Measurements from ENCODE around the gene RNH1. TPM values are rescaled to one million over a fixed set of nuclear protein-coding genes. Genes with fewer than 3 reads are reported as not detected.

Gene RNH1
- polyA plus RNA-seq, 1 of the 3 experiments (the other 2 are of a cell fraction) = 147 TPM

DNA sequence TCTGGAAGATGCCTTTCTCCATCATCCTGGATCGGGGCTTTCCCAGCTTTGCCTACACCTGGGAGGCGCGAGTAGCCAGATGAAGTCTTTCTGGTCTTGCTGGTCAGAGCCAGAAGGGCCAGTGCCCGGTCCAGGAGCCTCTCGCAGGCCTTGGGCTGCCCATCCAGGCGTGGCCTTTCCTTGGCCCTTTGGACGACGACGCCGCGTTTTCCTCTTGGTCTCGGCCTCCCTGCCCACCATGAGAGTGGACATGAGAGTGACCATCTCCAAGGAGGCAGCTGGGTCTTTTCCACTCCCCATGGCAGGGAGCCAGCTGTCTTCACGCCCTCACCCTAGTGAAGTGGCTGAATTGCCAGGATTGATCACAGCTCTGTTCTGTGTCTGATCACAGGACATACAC lies 53.5 kb downstream of the RNH1 start:
- Histone ChIP-seq H2AFZ (ENCODE audit: low read depth) (no peak overlapping the region), H3K9me3 (no peaks in the 10 kb centered on the region), H3K9me2 (no peaks in the 10 kb centered on the region), H3K9ac (no peak overlapping the region), H3K4me2 (no peak overlapping the region), H3K27ac (ENCODE audit: low read depth in 2 of 2, low read length in 1 of 2) (no peak overlapping the region), H3K36me3 (replicated peaks in 1 of 2; ENCODE audit: control insufficient read depth in 1 of 2, insufficient read depth in 2 of 2, low read length in 1 of 2) (peaks cover 6 to 16% of the 10 kb centered on the region in 2 experiments), H3K4me3 (ENCODE audit: low read depth in 2 of 2, low read length in 1 of 2) (no peak overlapping the region), H3K4me1 (ENCODE audit: control insufficient read depth in 1 of 2, insufficient read depth in 2 of 2, low read depth in 1 of 2, low read length in 1 of 2) (peaks cover 6 to 22% of the 10 kb centered on the region in 2 experiments; a peak in 2 of 4 replicates), H3K27me3 (ENCODE audit: insufficient read depth) (no peaks in the 10 kb centered on the region), H4K20me1 (ENCODE audit: insufficient read depth) (peaks cover 14% of the 10 kb centered on the region), H3K79me2 (ENCODE audit: insufficient read depth) (peaks cover 68% of the 10 kb centered on the region), H3F3A (replicated peaks; ENCODE audit: insufficient read depth) (peaks cover 5% of the 10 kb centered on the region)
- 94% methylated on average over 13 of the region's 13 CpGs for WGBS (ENCODE audit: low lambda C conversion rate)
- TF ChIP-seq FOXM1 (IDR thresholded peaks at IDR 0.05; ENCODE audit: low read depth) = no peak
- no peak for TF ChIP-seq SIN3A (IDR thresholded peaks at IDR 0.05; ENCODE audit: borderline replicate concordance, low read depth, low read length)
- TF ChIP-seq GABPA (IDR thresholded peaks at IDR 0.05; ENCODE audit: low read depth) = no peak
- TF ChIP-seq RCOR1 (IDR thresholded peaks at IDR 0.05; ENCODE audit: low read length) = no peak
- TF ChIP-seq TCF12 (IDR thresholded peaks at IDR 0.05) = no peak
- no peak for TF ChIP-seq MXI1 (IDR thresholded peaks at IDR 0.05; ENCODE audit: low read depth, low read length)
- TF ChIP-seq, protein P1, sequence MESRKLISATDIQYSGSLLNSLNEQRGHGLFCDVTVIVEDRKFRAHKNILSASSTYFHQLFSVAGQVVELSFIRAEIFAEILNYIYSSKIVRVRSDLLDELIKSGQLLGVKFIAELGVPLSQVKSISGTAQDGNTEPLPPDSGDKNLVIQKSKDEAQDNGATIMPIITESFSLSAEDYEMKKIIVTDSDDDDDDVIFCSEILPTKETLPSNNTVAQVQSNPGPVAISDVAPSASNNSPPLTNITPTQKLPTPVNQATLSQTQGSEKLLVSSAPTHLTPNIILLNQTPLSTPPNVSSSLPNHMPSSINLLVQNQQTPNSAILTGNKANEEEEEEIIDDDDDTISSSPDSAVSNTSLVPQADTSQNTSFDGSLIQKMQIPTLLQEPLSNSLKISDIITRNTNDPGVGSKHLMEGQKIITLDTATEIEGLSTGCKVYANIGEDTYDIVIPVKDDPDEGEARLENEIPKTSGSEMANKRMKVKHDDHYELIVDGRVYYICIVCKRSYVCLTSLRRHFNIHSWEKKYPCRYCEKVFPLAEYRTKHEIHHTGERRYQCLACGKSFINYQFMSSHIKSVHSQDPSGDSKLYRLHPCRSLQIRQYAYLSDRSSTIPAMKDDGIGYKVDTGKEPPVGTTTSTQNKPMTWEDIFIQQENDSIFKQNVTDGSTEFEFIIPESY (IDR thresholded peaks at IDR 0.05; ENCODE audit: borderline replicate concordance, low read depth) = no peak
- no peak for TF ChIP-seq JUND (IDR thresholded peaks at IDR 0.05)
- TF ChIP-seq, protein P2, sequence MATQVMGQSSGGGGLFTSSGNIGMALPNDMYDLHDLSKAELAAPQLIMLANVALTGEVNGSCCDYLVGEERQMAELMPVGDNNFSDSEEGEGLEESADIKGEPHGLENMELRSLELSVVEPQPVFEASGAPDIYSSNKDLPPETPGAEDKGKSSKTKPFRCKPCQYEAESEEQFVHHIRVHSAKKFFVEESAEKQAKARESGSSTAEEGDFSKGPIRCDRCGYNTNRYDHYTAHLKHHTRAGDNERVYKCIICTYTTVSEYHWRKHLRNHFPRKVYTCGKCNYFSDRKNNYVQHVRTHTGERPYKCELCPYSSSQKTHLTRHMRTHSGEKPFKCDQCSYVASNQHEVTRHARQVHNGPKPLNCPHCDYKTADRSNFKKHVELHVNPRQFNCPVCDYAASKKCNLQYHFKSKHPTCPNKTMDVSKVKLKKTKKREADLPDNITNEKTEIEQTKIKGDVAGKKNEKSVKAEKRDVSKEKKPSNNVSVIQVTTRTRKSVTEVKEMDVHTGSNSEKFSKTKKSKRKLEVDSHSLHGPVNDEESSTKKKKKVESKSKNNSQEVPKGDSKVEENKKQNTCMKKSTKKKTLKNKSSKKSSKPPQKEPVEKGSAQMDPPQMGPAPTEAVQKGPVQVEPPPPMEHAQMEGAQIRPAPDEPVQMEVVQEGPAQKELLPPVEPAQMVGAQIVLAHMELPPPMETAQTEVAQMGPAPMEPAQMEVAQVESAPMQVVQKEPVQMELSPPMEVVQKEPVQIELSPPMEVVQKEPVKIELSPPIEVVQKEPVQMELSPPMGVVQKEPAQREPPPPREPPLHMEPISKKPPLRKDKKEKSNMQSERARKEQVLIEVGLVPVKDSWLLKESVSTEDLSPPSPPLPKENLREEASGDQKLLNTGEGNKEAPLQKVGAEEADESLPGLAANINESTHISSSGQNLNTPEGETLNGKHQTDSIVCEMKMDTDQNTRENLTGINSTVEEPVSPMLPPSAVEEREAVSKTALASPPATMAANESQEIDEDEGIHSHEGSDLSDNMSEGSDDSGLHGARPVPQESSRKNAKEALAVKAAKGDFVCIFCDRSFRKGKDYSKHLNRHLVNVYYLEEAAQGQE (IDR thresholded peaks at IDR 0.05; ENCODE audit: low read depth, low read length) = no peak
- TF ChIP-seq NRF1 (IDR thresholded peaks at IDR 0.05; ENCODE audit: low read depth, low read length) = no peak
- TF ChIP-seq, protein P3, sequence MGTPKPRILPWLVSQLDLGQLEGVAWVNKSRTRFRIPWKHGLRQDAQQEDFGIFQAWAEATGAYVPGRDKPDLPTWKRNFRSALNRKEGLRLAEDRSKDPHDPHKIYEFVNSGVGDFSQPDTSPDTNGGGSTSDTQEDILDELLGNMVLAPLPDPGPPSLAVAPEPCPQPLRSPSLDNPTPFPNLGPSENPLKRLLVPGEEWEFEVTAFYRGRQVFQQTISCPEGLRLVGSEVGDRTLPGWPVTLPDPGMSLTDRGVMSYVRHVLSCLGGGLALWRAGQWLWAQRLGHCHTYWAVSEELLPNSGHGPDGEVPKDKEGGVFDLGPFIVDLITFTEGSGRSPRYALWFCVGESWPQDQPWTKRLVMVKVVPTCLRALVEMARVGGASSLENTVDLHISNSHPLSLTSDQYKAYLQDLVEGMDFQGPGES (IDR thresholded peaks at IDR 0.05; ENCODE audit: low read depth, low read length) = no peak
- TF ChIP-seq, protein P4, sequence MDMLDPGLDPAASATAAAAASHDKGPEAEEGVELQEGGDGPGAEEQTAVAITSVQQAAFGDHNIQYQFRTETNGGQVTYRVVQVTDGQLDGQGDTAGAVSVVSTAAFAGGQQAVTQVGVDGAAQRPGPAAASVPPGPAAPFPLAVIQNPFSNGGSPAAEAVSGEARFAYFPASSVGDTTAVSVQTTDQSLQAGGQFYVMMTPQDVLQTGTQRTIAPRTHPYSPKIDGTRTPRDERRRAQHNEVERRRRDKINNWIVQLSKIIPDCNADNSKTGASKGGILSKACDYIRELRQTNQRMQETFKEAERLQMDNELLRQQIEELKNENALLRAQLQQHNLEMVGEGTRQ (IDR thresholded peaks at IDR 0.05; ENCODE audit: borderline replicate concordance, low read depth, low read length) = no peak
- TF ChIP-seq, protein P5, sequence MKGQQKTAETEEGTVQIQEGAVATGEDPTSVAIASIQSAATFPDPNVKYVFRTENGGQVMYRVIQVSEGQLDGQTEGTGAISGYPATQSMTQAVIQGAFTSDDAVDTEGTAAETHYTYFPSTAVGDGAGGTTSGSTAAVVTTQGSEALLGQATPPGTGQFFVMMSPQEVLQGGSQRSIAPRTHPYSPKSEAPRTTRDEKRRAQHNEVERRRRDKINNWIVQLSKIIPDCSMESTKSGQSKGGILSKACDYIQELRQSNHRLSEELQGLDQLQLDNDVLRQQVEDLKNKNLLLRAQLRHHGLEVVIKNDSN (IDR thresholded peaks at IDR 0.05; ENCODE audit: borderline replicate concordance, low read depth) = no peak
- TF ChIP-seq, protein P6, sequence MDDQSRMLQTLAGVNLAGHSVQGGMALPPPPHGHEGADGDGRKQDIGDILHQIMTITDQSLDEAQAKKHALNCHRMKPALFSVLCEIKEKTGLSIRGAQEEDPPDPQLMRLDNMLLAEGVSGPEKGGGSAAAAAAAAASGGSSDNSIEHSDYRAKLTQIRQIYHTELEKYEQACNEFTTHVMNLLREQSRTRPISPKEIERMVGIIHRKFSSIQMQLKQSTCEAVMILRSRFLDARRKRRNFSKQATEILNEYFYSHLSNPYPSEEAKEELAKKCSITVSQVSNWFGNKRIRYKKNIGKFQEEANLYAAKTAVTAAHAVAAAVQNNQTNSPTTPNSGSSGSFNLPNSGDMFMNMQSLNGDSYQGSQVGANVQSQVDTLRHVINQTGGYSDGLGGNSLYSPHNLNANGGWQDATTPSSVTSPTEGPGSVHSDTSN (IDR thresholded peaks at IDR 0.05) = no peak
- TF ChIP-seq RXRA (IDR thresholded peaks at IDR 0.05; ENCODE audit: borderline replicate concordance, low read depth) = no peak
- TF ChIP-seq EZH2phosphoT487 (IDR thresholded peaks at IDR 0.05; ENCODE audit: borderline replicate concordance, low read depth) = no peak
- ChIA-PET POLR2A (no interaction called here), CTCF (interaction anchor here (2.1 kb wide), 1 partner anchor 57 kb away, joined by 8 read pairs; no protein-coding TSS in a partner anchor)
- no peak for DNase-seq

Measured in SK-N-SH (cell line).